Duodenal mucosa (tissue), 2 donors: Measurements from ENCODE around the gene SESTD1.

ENCODE experiments used
- H3K27ac ChIP-seq: one replicate; pipeline ENCODE4 v1.7.0; 2013; ENCODE audit warnings: low read depth, low read length
- H3K27me3 ChIP-seq, 2 donors: one replicate each; pipeline ENCODE4 v1.7.0; 2013; ENCODE audit warnings: low read length in 2 of 2, control low read depth in 1 of 2; ENCODE audit not compliant: insufficient read depth in 2 of 2, control insufficient read depth in 1 of 2
- H3K36me3 ChIP-seq, 2 donors: one replicate each; pipeline ENCODE4 v1.7.0; 2013; ENCODE audit warnings: low read length in 2 of 2, control low read depth in 1 of 2; ENCODE audit not compliant: insufficient read depth in 2 of 2, control insufficient read depth in 1 of 2
- H3K4me1 ChIP-seq, 2 donors: one replicate each; pipeline ENCODE4 v1.7.0; 2013; ENCODE audit warnings: low read length in 2 of 2, control low read depth in 1 of 2; ENCODE audit not compliant: insufficient read depth in 2 of 2, control insufficient read depth in 1 of 2
- H3K4me3 ChIP-seq, 2 donors: one replicate each; pipeline ENCODE4 v1.7.0; 2013; ENCODE audit warnings: low read length in 2 of 2, low read depth in 1 of 2
- H3K9ac ChIP-seq, 2 donors: one replicate each; pipeline ENCODE4 v1.7.0; 2013; ENCODE audit warnings: low read length in 2 of 2, low read depth in 1 of 2
- H3K9me3 ChIP-seq, 2 donors: one replicate each; pipeline ENCODE4 v1.7.0; 2013; ENCODE audit warnings: low read length in 2 of 2, control low read depth in 1 of 2; ENCODE audit not compliant: control insufficient read depth in 1 of 2

SESTD1 gene

DNA sequence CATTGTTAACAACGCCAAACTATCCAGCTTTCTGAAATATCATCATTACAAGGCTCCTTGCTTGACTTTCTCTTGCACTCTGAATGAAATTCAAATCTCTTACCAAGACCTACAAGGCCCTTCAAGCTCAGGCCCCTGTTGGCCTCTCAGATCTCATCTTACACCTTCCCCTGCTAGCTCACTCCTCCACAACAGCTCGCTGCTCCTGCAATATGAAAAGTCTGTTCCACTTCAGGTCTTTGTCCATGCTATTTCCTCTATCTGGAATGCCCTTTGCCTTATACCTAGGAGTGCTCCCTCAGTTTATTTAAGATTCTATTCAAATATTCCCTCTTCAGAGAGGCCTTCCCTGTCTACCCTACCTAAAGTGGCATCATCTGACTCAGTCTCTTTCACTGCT, 91.7 kb downstream of the SESTD1 start:
- no peak overlapping the region for H3K4me3 ChIP-seq
- no peaks in the 10 kb centered on the region for H3K36me3 ChIP-seq
- H3K9ac ChIP-seq, result no peak overlapping the region
- no peaks in the 10 kb centered on the region for H3K27me3 ChIP-seq
- no peaks in the 10 kb centered on the region for H3K9me3 ChIP-seq
- H3K27ac ChIP-seq, result no peak overlapping the region
- no peaks in the 10 kb centered on the region for H3K4me1 ChIP-seq

DNA sequence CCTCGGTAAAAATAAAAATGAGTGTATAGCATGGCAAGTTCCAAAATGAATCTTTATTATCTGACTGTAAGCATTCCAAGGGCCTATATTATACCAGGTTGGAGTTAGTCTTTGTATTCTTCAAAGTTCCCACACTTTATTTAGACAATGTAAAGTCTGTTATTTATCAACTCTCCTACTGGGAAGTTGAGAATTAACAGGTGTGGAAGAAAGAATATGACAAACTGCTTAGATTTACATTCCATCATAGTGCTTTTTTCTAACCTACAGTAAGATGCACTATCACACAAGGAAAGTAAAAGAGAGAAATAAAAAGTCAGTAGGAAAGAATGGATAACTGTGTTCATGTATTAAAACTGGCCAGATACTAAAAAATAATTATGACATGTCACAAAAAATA, 93.3 kb downstream of the SESTD1 start:
- Histone ChIP-seq H3K4me3 (no peak overlapping the region), H3K36me3 (no peaks in the 10 kb centered on the region), H3K9me3 (no peaks in the 10 kb centered on the region), H3K9ac (no peak overlapping the region), H3K27me3 (no peaks in the 10 kb centered on the region), H3K4me1 (no peaks in the 10 kb centered on the region), H3K27ac (no peak overlapping the region)

DNA sequence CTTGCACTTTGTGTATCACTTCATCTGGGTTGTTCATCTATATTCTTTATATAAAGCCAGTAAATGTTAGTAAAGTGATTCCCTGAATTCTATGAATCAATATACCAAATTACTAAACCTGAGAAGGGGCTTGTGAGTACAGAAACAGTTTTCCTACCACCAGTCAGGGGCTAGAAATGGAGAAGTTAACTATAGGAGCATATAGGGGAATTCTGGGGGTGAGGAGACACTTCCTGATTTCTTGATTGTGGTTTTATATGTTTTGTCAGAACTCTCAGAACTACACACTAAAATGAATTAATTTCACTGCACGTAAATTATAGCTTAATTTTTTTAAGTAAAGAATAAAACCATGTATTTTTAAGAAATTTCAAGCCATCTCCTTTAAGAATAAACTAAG, 93.7 kb downstream of the SESTD1 start:
- Histone ChIP-seq H3K27me3 (no peaks in the 10 kb centered on the region), H3K9me3 (no peaks in the 10 kb centered on the region), H3K27ac (no peak overlapping the region), H3K9ac (no peak overlapping the region), H3K4me3 (no peak overlapping the region), H3K36me3 (no peaks in the 10 kb centered on the region), H3K4me1 (no peaks in the 10 kb centered on the region)

DNA sequence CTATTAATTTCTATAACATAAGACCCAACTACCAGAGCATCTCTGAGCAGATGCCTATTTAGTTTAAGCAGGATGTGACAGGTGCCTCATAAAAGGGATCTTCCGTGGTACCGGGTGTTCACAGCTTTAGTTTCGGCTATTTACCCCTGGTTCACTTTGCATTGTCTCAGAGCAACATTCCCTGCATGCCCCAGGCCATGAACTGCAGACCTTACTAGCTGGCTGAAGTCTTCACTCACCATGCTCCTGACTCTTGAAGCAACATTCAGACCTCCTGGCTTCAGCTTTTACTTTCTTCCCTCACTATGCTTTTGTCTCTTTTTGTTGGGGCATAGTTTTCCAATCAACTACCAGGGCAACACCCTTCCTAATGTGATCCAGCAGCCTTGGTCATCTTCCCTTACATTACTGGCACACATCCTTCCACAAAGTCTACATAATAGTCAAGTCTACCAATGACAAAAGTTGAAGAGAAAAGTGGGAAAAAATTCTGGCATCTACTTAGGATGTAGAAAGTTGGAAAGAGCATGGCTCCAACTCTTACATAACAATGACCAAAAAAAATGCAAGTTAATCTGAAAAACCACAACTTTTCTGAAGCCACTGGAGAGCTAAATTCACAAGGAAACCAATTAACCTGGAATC, 99.2 kb downstream of the SESTD1 start:
- H3K27ac ChIP-seq, result no peak overlapping the region
- no peaks in the 10 kb centered on the region for H3K27me3 ChIP-seq
- H3K4me3 ChIP-seq, result no peak overlapping the region
- no peaks in the 10 kb centered on the region for H3K4me1 ChIP-seq
- no peak overlapping the region for H3K9ac ChIP-seq
- H3K36me3 ChIP-seq, result peaks cover 0 to 3% of the 10 kb centered on the region in 2 donors
- H3K9me3 ChIP-seq, result no peaks in the 10 kb centered on the region

DNA sequence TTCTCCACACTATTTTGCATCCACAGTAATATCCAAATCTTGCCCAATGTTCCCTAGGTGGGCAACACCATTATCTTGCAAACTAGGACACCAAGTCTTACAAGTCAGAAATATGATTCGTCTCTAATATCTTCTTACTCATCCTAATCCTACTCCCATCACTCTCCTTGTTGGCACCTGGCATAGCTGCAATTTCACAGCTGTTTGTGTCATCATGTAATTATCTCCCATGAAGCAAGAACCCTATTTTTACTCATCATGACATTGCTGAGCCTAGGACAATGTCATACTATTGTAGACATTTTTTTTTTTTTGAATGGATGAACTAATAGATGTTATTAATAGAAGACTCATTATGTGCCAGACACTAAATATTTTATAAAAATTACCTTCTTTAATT, 123.4 kb downstream of the SESTD1 start:
- peaks cover 0 to 15% of the 10 kb centered on the region in 2 donors for H3K36me3 ChIP-seq
- no peaks in the 10 kb centered on the region for H3K27me3 ChIP-seq

DNA sequence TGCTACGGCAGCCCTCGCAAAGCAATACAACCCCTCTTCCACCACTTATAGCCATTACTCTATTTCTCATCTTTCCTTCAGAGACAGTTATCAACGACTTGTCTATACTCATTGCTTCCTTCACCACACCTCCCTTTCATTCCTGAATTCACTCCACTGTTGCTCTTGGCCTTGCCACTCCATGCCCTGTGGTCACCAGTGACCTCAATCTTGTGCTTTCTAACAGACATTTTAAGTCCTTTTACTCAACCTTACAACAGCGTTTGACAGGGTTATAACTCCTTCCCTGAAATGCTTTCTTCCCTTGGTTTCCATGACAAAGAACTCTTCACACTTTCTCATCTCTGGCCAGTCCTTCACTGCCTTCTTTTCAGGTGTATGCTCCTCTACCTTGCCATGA, 124.1 kb downstream of the SESTD1 start:
- H3K36me3 ChIP-seq, result peaks cover 0 to 15% of the 10 kb centered on the region in 2 donors
- no peaks in the 10 kb centered on the region for H3K27me3 ChIP-seq
- H3K9me3 ChIP-seq, result no peaks in the 10 kb centered on the region
- no peak overlapping the region for H3K9ac ChIP-seq
- no peak overlapping the region for H3K4me3 ChIP-seq
- no peaks in the 10 kb centered on the region for H3K4me1 ChIP-seq
- no peak overlapping the region for H3K27ac ChIP-seq

More for the DNA sequence above, 123.4 kb downstream of the SESTD1 start:
- Histone ChIP-seq H3K4me1 (no peaks in the 10 kb centered on the region), H3K9me3 (no peaks in the 10 kb centered on the region), H3K27ac (no peak overlapping the region), H3K4me3 (no peak overlapping the region), H3K9ac (no peak overlapping the region)

DNA sequence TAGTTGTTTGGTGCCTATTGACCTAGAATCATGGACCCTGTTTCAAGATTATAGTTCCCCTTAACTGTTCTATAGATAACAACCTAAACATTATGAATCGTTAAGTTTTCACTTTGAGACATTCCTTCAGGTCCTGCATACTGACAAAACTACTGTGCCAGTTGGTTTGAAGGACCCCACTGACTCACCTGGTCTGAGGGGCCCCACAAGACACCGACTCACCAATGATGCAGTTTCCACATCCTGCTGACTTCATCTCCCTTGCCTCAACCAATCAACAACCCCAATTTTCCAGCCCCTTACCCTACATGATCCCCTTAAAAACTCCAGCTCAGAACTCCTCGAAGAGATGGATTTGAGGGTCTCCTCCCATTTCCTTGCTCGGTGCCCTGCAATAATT, 125.1 kb downstream of the SESTD1 start:
- Histone ChIP-seq H3K27ac (no peak overlapping the region), H3K4me1 (no peaks in the 10 kb centered on the region), H3K4me3 (no peak overlapping the region), H3K27me3 (no peaks in the 10 kb centered on the region), H3K36me3 (peaks cover 0 to 15% of the 10 kb centered on the region in 2 donors), H3K9ac (no peak overlapping the region), H3K9me3 (no peaks in the 10 kb centered on the region)

DNA sequence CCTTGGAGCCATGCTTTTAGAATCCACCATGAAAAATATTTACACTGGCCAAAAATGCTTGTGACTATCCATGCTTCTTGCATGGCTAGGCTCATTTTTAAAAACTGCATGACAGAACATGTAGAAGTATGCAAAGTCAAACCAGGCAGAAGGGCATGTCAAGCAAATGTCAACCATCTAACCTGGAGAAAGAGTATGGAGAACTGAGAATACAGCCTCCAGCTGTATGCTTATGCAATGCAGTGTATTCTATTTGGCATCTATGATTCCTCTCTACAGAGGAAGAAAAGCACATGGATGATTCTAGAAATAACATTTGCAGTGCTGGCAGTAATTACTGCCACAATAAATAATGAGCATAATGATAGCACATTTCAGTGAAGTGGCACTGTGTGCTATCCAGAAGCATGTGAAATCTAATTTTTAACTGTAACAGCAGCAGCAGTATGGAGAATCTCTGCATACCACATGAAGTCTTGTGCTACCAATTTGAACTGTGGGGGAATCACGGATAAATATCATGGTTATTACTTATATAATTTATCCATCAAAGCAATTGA, 127.4 kb downstream of the SESTD1 start:
- Histone ChIP-seq H3K36me3 (peaks cover 0 to 15% of the 10 kb centered on the region in 2 donors), H3K4me1 (no peaks in the 10 kb centered on the region), H3K27me3 (no peaks in the 10 kb centered on the region), H3K4me3 (no peak overlapping the region), H3K9me3 (no peaks in the 10 kb centered on the region), H3K27ac (no peak overlapping the region), H3K9ac (no peak overlapping the region)

DNA sequence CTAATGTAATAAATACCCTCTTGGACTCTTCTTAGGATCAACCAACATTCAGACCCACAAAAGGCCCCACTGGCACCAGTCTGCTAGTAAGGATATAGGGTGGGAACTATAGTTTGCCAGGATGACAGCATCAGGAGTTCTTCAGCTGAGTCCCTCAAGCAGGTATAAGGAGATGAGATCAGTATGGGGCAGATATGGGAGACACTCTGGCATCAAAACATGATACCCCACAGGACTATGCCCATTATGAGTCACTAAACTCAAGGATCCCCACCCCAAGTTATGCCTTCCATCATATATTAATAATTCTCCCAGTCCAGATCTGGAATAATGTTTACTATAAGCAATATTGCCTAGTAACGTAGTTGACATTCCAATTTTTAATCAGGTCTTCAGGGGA, 131.6 kb downstream of the SESTD1 start:
- Histone ChIP-seq H3K27ac (no peak overlapping the region), H3K9ac (no peak overlapping the region), H3K4me3 (no peak overlapping the region), H3K27me3 (no peaks in the 10 kb centered on the region), H3K9me3 (no peaks in the 10 kb centered on the region), H3K4me1 (no peaks in the 10 kb centered on the region), H3K36me3 (no peaks in the 10 kb centered on the region)

DNA sequence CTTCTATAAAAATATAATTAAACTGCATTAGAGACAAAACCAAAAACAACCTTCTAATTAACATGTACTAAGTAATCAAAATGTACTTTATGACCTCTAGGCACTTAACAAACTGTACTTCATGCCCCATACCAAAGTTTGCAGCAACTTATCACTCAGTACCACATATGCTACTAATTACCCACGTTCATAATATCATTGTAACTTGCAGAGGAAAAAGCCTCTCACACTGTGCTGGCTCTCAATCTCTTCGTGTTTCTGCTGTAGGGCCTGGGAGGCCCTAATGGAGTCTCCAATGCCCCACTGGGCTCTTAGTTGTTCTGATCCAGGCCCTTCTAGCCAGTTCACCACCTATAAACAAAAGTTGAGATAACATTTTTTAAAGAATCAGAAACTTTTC, 132.6 kb downstream of the SESTD1 start:
- Histone ChIP-seq H3K27ac (no peak overlapping the region), H3K27me3 (no peaks in the 10 kb centered on the region), H3K9me3 (no peaks in the 10 kb centered on the region), H3K4me3 (no peak overlapping the region), H3K36me3 (no peaks in the 10 kb centered on the region), H3K4me1 (no peaks in the 10 kb centered on the region), H3K9ac (no peak overlapping the region)
